COLO829 (cell line): Measurements from ENCODE around the gene TMEM250.
"Not testable (repeated sequence)": the region's sequence is repeated elsewhere in the genome, so short reads cannot be mapped to it uniquely, and the experiment has no call there.

Experiments used
- DNase-seq: peaks from one replicate; pipeline ENCODE4 v3.0.0; 2012; ENCODE audit warnings: low spot score

Gene TMEM250

DNA sequence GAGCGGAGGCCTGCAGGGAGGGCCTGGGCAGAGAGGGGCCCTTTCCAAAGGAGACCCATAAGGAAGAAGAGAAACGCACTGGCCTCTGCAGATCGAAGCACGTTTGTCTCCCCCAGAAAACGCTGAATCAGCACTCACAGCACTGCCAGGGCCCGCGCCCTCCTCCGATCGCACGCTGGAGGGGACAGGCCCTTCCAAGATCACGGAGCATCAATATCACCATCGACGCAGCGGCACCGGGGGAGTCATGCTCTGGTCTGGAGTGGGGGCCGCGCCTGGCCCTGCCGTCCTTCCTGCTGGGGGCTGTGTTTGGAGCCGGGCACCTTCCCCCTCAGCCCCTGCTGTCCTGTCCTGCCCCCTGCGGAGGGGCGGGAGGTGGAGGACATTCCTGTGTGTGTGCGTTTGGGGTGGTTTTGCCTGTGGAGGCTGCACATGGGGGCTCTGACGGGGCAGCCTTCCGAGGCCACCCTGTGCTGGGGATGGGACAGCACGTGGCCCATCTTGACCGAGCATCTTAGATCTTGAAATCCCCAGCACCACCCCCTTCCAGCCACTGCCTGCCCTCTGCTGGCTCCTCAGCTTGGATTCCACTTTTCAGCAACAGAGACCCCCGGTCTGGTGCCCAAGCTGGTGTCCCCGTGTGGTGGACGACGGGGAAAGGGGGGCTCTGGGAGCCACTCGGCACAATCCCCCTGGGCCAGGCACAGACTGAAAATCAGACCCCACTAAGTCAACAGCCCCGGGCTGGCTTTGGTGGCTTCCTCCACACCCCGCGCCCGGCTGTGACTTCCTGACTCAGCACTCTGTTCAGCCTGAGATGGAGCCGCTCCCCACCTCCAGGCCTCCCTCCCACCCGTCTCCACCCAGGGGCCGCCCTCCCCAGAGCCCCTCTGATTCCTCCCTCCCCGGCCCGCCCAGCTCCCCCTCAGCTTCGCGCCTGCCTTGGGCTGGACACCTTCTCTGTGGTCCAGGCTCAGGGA, 8.3 kb downstream of the TMEM250 start:
- DNase-seq: no peak

DNA sequence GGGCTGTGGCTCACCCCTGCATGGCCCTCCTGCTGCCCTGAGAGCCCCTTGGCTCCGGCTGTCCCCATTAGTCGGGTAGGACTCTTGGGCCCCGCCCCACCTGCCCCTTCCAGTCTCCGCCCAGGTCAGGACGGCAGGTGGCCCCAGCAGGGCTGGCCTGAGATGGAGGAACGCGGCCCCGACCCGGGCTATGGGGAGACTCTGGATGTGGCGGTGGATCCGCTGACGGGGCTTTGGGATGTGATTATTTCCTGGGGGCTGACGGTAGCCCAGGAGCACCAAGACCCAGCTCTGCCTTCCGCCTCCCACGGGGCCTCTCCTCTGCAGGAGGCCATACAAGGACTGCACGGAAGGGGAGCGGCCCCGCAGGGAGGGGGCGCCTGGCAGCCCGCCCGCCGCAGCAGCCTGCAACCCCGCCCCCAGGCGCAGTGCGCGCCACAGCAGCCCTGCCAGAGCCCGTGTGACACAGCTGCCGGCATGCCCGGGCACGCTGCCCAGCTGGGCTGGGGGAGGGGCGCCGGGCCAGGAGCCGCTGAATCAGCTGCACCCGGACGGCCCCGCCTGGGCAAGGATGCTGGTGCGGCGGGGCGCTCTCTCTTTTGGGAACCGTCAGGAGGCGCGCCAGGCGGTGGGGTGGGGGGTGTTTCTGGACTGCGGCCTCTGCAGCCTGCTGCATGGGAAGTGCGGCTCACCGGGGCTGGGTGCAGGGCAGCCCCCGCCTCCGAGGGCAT, 9.2 kb downstream of the TMEM250 start:
- DNase-seq: peak; percentile 83

DNA sequence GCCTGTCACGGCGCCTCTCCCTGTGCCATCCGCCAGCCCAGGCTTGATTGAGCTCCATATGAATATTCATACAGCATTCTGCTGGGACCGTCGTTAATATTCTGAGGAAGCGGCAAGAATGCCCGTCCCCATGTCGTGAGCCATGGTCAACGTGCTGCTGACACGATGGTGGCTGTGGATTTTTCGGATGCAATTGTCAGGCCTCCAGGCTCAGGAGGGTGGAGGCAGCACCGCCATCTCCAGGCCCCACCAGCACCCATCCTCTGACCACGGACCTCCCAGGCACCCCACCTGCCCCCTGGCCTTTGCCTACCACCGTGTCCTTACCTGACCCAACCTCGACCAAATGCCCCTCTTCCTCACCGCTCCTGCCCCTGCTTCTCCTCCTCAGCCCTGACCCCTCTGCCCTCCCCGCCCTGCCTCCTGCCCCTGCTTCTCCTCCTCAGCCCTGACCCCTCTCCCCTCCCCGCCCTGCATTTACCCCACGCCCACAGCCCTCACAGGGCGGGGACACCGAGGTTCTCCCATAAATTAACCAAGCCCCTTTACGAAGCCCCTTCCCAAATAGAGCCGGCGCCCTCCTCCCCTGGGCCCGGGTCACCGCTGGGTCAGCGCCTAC, 9.9 kb downstream of the TMEM250 start:
- no peak for DNase-seq

DNA sequence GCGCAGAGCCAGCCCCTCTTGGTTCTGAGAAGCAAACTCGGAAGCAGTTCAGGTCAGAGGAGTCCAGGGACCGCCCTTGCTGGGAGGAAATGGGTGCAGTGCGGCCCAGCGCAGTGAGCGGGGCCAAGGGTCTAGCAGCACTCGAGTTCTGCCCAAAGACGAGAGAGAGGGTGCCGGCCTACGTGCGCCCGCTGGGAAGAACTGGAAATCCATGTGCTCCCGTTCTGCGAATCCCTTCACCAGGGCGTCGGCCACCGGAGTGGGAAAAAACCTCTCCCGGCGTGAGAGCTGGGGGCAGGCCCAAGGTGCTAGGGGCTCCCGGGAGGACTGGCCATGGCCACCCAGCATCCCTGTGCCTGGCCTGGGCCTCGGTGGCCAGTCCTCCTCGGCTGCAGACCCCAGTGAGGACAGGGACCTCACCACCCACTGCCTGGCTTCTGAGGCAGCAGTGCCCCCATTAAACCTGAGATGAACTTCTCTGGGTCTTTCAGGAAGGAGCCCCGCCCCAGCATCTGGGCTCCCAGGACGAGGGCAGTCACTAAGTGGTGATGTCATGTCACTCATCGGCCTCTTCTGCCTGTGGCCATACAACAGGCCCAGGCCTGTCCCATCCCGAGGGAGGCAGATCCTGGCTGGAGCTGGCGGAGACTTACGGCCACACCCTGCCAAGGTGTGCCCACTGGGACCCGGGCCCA, 10.6 kb downstream of the TMEM250 start:
- no peak for DNase-seq

DNA sequence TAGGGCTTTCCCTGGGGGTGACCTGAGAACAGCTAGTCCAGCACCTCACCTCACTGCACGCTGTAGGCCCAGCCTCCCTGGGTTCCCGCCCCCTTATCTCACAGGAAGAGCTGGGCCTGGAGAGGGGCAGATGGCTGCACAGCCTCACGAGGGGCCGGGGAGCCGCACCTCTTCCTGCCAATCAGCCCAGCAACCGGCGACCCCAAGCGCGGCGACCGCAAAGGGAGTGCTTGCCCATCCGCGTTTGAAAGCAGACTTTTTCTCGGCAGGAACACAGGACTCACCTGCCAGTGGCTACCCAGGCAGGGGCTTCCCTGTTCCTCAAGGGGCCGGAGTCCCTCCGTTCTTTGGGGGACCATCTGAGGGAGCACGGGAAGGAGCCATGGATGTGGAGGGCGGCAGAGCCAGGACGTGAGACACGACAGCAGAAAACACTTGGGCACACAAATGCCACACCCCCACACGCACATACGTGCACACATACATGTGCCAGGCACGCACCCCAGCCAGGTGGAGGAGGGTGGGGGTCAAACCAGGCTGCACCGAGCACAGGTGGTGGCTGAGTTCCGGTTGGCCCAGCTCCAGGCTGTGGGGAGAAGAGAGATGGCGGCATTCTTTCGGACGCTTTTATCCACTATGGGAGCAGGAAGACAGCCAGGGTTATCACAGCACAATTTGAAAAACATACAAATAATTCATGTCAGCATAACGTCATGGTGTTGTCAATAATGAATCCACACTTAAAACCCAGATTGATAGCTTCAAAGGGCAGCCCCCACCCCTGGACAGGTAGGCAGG, 11.3 kb downstream of the TMEM250 start:
- DNase-seq: no peak

DNA sequence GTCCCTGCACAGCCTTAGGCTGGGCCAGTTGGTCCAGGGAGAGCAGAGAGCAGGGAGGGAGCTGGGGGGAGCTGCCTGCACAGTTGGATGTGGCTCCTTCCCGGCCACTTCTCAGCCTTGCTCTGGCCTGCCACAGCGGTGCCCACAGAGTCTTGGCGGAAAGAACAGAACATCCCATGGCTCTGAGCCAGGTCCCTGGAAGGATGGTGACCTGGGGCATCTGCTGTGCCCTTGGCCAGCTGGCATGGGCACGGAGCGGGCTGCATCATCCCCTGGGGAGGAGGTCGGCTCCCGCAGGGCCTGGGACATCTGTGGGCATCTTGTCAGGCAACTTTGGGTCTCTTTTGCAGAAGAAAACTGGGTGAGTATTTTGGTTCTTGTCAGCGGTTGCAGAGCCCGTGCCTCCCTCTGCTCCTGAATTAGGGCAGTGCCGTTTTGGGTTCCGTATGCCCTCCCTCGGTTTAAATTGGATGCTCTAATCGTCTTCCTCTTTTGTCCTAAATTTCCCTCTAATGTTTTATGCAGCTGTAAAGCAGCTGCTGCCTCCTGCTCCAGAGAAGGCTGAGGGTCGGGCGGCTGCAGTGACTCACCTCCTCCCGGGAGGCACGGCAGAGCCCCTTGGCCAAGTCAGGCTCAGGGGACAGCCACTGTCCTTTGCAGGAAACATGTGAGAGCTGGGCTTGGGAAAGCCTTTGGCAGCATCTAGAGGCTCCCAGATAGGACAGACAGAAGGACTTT, 13.1 kb downstream of the TMEM250 start:
- no peak for DNase-seq

DNA sequence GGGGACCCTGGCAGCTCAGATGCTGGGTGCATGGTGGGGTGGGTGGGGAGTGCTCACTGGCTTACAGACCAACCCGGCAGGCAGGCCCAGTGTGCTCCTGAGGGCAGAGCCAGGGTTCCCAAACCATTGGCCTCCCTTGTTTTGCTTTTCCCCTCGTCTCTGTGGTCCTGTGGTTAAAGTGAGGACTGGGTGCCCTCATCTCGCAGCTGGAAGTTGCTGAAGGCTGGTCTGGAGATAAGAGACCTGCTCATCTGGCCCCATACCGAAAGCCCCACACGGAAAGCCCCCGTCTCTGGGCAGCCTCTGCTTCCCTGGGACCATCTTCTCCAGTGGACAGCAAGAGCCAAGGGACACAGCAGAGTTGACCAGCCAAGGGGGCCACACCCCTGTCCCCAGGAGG, 13.8 kb downstream of the TMEM250 start:
- no peak for DNase-seq

DNA sequence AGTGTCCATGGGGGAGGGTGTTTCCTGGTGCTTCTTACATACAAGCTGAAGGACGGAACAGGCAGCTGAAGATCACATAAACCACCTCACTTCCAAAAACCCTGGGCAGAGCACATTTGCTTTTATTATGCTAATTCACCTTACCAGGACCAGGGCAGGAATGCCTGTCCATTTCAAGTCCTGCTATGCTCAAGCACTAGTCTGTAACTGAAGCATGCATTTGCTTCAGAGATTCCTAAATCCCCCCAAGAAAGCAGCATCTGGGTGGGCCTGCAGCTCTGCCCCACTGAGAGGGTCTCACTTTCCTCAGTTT, 14.2 kb downstream of the TMEM250 start:
- DNase-seq: no peak

DNA sequence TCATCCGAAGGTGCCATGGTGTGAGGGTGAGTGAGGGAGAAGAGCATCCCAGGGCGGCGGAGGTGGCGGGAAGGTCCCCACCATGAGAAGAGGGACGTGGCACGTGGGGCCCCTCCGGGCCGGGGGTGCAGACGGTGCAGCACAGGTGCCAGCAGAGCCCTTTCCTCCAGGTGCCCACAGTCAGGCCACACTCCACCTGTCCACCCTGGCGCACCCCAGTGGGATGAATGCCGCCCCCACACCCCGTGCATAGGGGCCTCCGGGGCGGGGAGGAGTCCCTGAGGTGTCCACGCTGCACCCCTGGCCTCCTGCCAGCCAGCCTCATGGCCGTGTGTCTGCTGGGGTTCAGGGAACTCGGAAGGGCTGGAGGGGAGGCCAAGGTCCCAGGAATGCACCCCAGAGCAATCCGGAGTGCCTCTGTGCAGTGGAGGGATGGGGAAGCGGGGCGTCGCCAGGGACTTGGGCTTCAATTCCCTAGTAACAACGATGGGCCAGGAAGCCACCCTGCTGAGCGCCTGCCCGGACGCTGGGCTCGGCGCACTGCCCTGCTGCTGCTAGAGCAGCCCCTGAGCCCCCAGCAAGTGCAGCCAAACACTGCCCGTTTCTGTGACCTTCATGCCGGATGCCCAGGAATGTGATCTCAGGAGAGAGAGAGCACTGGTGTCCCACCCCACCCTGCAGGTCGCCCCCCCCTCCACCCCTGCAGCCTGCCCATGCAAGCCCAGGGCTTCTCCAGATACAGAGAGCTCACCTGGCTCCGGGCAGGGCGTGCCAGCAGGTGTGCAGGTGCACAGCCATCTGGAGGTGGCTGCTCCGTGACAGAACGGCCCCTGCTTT, 14.8 kb downstream of the TMEM250 start:
- DNase-seq: no peak

DNA sequence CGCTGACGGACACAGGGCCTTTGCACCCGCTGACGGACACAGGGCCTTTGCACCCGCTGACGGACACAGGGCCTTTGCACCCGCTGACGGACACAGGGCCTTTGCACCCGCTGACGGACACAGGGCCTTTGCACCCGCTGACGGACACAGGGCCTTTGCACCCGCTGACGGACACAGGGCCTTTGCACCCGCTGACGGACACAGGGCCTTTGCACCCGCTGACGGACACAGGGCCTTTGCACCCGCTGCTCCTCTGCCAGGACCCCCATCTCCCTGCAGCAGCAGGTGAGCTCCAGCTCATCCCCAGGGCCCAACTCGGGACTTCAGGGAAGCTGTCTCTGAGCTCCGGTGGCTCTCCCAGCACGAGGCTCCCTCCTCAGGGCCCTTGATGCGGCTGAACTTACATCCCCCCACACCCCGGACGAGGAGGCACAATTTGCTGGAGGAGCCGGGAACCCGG, 17.0 kb downstream of the TMEM250 start:
- DNase-seq: not testable (repeated sequence)

DNA sequence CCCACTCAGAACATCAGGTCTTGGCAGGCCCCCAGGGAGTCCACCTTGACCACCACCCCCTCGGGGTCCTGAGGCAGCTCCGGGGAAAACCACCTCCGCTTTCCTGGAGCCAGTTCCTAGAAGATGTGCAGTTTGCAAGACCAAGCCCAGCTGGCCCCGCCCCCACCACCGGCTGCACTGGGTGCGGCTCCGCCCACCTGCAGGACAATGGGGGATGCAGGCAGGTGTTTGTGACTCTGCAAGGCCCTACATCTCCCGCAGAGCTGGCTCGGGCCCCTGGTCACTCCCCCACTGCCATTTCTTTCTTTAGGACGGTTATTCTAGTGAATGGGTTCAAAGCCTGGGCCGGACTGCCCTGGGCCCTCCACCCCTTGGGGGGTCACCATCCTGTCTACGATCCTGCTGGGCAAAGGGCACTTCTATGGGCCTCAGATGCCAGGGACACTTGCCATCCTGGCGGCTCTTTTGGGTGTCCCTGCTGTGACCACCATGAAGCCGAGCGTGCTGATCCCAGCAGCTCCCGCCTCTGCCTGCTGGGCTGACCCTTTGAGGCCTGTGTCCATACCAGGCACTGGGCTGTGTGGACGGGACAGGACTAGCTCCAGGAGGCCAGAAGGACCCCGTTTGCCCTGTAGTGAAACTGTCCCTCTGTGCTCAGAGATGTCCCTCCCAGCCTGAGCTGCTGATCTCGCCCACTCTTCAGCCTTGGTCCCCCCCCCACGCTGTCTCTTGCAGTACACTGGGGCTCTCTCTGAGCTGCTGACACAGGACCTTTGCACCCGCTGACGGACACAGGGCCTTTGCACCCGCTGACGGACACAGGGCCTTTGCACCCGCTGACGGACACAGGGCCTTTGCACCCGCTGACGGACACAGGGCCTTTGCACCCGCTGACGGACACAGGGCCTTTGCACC, 17.7 kb downstream of the TMEM250 start:
- DNase-seq: no peak

DNA sequence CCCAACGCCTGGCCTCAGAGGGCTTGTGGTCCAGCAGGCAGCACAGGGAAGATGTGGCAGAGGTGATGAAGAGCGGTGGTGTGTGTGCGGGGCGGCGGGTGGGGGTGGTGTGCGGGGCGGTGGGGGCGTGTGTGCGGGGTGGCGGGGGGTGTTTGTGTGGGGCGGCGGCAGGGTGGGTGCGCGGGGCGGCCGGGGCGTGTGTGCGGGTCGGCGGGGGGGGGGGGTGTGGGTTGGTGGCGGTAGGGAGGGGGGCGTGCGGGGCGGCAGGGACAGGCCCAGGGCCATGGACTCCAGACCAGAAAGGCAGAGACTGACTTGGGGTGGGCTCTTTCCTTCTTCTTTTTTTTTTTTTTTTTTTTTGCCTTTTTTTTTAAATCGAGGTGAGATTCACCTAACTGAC, 19.1 kb downstream of the TMEM250 start:
- DNase-seq: no peak

DNA sequence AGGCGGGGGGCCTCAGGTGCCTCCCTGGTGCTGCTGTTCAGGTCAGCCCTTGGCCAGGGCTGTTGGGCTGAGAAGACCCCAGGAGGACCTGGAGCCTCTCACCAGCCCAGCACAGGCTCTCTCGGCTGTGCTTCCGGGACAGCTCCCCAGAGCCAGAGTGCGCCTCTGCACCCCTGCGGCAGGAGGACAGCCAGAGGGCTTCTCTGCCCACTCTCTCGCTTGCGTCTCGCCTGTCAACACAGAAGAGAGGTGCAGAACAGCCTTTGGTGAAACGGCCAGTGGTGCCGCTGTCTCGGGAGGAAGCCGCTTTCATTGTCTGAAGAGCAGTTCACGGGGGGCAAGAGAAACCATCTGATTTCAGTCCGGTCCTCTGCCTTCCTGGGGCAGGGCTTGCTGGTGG, 19.8 kb downstream of the TMEM250 start:
- DNase-seq: no peak

DNA sequence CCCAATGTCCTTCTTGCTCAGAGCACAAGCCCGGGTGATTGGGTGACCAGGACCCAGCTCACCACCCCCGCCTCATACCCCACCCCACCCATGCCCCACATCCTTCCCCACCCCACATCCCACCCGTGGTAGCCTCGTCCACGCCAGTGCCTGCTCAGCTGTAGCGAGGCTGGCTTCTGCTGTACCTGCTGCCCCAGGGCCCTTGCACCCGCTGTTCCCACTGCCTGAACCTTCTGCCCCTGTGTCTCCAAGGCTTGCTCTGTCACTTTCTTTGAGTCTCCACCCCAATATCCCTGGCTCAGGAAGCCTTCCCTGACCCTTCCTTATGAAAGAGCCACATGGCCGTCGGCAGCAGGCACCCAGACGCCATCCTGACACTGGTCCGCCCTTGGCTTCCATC, 20.5 kb downstream of the TMEM250 start:
- no peak for DNase-seq

DNA sequence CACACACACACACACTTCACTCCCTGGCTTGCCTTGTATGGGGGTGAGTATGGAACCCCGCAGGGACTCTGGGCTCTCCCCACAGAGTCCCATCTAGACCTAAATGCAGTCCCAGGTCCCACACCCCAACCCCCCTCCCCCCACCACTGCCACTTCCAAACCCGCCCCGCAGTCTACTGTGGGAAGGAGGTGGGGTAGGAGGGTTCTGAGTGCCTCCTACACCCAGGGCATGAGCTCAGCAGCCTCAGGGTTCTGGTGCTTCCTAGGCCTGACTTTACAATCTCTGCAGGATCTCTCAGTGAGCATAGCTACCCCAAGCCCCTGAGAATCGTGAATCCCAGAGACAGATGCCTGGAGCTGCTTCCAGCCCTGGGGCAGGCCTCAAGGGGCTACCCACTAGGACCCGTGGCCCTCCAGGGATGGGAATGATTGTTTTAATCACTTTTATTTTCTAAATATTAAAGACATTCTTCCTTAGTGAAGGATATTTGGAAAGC, 22.1 kb downstream of the TMEM250 start:
- no peak for DNase-seq

DNA sequence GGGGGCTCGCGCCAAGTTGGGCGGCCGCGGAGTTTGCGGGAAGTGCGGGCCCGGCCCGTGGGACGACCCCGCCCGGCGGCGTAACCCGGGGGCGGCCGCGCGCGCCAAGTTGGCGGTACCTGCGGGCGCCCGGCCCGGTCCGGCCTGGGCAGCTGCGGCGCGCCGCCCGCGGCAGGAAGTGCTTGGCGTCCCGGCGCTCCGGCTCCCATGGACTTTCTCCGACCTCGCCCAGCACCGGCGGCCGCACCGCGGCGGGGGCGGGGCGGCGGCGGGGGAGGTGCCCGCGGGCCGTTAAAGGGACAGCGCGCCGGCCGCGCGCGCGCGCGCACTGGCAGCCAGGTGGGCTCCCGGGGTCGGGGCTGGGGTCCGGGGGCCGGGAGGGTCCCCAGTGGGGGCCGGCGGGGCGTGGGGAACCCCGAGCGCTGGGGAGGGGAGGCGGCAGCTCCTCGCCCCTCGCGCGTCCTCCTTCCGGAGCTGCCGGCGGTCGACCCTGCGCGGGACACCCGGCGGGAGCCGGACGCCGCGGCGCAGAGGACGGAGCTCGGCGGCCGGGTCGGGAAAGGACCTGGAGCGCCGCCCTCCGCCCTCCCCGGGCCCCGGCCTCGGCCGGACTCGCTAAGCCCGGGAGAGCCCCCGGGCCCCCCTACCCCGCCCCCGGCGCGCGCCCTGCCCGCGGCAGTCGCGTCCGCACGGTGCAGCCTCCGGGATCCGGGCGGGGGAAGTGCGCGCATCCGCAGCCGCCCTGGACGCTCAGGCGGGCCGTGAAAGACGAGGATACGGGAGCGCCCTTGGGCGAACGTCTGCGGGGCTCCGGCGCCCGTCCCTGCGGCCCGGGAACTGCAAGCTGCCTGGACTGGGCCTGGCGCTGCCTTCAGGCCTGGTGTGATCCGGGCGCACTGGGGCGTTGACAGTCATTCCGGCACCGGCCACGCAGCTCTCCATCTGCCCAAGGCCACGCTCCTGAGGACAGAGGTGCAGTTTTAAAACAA, 23.3 kb downstream of the TMEM250 start, which contains the start of gene NACC2:
NACC2 (minus strand) TSS at position 220 of the 989 bp plus-strand sequence. CDS start 44,768 bp downstream, outside the sequence.
- DNase-seq: peak; percentile 55
